Dermis microvascular lymphatic vessel endothelial cell (primary cell): Measurements from ENCODE around the gene DACH2. TPM values are rescaled to one million over a fixed set of nuclear protein-coding genes. Genes with fewer than 3 reads are reported as not detected.
"Not testable (repeated sequence)": the region's sequence is repeated elsewhere in the genome, so short reads cannot be mapped to it uniquely, and the experiment has no call there.

Experiments used
- DNase-seq, 2 donors: peaks; one replicate each; pipeline versions ENCODE4 v3.0.0 to v3.0.0-alpha.2; 2010; ENCODE audit warnings: low read depth in 2 of 2
- total RNA-seq: library from RNA; depleted of rRNA; stranded (reverse); fragments of >200 nt; gene quantifications from 2 replicates; pipeline ENCODE4 v1.2.1, GENCODE V29; 2014

DACH2 gene
- not detected in 2 replicates for total RNA-seq

- peak; percentile 26 to 68 for DNase-seq
Measured at GRCh38 chrX:86148024-86148511, at the start of gene DACH2. Gene DACH2, plus strand, starts transcription at chrX:86148451.

GRCh38 chrX:86102341-86102740, 45.9 kb upstream of the DACH2 start:
- DNase-seq = no peak

- no peak for DNase-seq
Measured at GRCh38 chrX:86103061-86103460, 45.2 kb upstream of the DACH2 start.

GRCh38 chrX:86104526-86104925, 43.7 kb upstream of the DACH2 start:
- no peak for DNase-seq

DNA sequence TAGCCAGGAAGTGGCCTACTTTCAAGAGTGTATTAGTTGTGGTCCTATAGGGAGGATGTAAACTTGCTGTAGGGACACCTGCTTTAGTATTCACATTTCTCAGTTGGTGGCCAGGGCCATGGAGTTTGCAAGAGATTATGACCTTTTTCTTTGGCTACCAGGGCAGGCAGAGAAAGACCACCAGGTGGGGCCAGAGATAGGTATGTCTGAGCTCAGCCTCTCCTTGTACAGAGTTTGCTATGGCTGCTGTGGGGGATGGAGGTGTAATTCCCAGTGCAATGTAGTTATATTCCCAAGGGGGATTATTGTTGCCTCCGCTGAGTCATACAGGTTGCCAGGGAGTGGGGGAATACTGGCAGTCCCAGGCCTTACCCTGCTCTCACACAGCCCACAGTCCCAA, 26.3 kb upstream of the DACH2 start:
- DNase-seq = no peak

- peak; percentile 5 to 10 for DNase-seq
Measured at GRCh38 chrX:86133761-86134160, 14.5 kb upstream of the DACH2 start.

DNA sequence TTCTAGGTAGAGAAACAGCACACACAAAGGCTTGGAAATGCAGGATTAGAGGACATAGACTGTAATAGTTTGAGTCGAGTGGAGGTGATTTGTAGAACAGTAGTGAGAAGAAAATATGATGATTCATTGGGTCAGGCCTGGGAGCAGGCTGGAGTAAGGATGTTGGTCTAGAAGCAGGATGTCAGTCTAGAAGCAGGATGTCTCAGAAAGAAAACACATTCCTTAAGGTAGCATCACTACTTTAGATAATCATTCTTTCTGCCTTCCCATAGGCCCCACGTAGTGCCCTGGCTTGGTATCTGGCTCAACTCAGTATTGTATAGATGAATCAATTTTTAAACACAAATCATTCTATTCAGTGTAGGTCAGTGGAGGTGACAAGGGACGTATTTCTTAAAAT, 11.2 kb upstream of the DACH2 start:
- DNase-seq = no peak

DNA sequence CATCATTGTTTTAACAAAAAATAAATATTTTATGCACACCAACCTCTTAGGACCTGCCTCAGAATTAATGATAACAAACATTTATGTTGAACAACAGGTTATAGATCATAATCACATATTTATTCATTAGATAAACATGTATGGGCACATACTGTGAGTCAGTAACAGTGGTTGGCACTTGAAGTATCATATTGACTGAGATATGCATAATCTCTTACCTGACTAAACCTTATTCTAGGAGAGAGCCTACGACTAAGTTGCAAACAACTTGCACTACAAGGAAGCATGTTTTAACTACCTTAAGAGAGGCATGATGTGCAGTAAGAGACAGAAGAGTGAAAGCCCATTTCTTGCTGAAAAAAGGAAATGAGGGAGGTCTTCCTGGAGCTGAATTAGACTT, 6.5 kb upstream of the DACH2 start:
- no peak for DNase-seq

DNA sequence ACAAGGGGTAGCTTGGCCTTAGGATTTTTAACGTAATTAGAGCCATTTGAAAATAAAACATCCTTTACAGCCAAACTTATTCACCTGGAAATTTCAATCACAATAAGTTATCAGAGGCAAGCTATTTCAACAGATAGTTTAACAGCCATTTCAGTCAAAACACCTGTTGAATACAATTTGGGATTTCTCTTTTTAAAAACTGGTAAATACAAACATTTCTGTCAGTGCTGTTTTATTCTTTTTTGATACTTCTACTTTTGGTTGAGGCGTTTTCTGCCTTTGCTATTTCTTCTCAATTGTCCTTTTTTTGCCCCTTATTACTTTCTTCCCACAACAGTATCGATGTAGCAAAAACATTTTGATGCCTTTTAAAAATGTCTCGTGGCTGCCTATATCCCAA, 2.1 kb upstream of the DACH2 start:
- DNase-seq = no peak

DNA sequence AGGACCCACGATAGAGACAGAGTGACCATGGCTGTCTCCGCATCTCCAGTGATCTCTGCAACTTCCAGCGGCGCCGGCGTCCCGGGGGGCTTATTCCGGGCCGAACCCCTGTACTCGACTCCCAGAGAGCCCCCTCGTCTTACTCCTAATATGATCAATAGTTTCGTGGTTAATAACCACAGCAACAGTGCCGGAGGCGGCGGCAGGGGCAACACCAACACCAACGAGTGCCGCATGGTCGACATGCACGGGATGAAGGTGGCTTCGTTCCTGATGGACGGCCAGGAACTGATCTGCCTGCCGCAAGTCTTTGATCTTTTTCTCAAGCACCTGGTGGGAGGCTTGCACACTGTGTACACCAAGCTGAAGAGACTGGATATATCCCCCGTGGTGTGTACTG, 343 bp downstream of the DACH2 start:
- no peak for DNase-seq

DNA sequence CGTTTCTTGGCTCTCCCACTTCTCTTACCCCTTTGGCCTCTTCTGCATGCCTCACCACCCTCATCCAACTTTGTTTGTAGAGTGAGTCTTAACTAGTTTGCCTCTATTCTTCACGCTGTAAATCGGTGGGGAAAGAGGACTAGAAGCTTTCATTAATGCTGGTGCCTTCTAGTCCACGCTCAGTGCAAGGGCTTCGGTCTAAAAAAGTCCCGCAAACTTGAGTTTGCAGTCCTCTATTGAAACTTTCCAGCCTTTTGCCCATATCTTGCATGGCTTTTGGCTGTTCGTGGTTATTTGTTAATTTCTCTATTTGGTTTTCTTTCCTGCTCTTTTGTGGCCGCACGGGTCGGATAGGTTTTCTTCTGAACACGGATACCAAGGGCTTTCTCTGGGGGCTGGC, 868 bp downstream of the DACH2 start:
- no peak for DNase-seq

- no peak for DNase-seq
Measured at GRCh38 chrX:86154553-86154952, 6.3 kb downstream of the DACH2 start.

GRCh38 chrX:86171366-86171765, 23.1 kb downstream of the DACH2 start:
- peak; percentile 28 to 40 for DNase-seq

DNA sequence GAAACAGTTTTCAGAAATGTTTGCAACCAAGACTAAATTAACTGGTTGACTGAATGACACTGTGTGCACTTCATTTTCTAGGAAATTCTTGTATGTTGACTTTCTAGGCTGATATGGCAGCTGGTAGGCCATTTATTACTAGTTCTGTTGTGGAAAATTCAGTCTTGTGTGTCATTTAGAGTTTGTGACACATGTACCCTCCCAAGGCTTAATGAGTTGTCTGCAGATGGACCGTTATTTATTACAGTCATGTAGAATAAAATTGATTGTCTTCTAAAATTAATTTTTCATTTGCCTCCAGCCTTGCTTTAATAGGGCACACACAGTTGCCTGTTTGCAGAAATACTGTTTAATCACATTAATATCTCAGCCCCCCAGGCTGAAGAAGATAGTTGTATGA, 30.7 kb downstream of the DACH2 start:
- no peak for DNase-seq

DNA sequence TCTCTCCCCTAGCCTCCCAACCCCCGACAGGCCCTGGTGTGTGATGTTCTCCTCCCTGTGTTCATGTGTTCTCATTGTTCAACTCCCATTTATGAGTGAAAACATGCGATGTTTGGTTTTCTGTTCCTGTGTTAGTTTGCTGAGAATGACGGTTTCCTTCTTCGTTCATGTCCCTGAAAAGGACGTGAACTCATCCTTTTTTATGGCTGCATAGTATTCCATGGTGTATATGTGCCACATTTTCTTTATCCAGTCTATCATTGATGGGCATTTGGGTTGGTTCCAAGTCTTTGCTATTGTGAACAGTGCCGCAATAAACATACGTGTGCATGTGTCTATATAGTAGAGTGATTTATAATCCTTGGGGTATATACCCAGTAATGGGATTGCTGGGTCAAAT, 33.1 kb downstream of the DACH2 start:
- not testable (repeated sequence) for DNase-seq

DNA sequence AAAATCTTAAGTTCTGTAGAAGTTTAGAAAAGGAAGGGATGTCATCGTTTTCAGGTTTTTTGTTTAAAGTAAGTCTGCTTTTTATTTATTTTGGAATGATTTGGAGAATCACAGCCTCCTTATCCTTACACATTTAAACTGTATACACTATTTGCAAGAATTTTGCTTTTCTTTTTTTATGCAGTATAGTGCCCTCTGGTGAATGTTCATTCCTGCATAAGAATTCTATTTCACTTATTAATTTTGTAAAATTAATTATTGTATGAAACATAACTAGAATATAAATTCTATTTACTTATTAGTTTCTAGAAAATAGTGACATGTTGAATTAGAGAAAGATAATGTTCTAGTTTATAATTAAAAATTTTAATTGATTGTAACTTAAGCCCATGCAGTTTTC, 44.6 kb downstream of the DACH2 start:
- no peak for DNase-seq

GRCh38 chrX:86194758-86195157, 46.5 kb downstream of the DACH2 start:
- DNase-seq = no peak

- no peak for DNase-seq
Measured at GRCh38 chrX:86195343-86195742, 47.1 kb downstream of the DACH2 start.

DNA sequence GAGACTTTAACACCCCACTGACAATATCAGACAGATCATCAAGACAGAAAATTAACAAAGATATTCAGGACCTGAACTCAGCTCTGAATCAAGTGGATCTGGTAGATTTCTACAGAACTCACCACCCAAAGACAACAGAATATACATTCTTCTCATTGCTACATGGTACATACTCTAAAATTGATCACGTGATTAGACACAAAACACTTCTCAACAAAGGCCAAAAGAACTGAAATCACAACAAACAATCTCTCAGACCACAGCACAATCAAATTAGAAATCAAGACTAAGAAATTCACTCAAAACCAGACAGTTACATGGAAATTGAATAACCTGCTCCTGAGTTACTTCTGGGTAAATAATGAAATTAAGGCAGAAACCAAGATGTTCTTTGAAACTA, 49.6 kb downstream of the DACH2 start:
- no peak for DNase-seq

GRCh38 chrX:86210772-86211171, 62.5 kb downstream of the DACH2 start:
- no peak for DNase-seq

GRCh38 chrX:86215260-86215659, 67.0 kb downstream of the DACH2 start:
- DNase-seq = no peak

- DNase-seq = no peak
Measured at GRCh38 chrX:86237482-86237881, 89.2 kb downstream of the DACH2 start.

GRCh38 chrX:86241547-86241946, 93.3 kb downstream of the DACH2 start:
- DNase-seq = no peak

DNA sequence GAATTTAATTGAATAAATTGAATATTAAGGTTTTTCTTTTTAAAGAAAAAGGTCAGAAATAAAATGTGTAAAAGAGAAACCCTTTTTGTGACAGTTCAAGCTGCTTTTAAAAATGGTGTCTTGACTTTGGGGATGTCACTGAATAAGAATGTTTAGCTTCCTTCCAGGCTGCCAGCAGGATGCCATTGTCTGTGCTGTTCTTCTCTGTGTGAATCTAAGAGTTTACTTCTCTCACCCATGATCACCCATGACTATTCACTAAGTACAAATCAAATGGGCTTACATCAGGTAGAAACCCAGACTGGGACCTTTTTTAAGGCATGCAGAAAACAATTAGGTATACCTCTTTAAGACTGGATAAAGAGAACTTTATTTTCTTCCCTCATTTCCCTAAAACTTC, 115.3 kb downstream of the DACH2 start:
- no peak for DNase-seq
